Measurements from ENCODE around the gene LENG9.

LENG9 gene

GRCh38 chr19:54461210-54461609 lies 2.4 kb downstream of the LENG9 start:
- Histone ChIP-seq H3K36me3 (replicated peaks) (peaks cover 57% of the 10 kb centered on the region), H3K4me3 (ENCODE audit: low read depth, low read length) (no peak overlapping the region), H3K27me3 (replicated peaks) (no peaks in the 10 kb centered on the region), H3K27ac (no peak overlapping the region)
- in situ Hi-C loops (cut with HindIII; ENCODE audit: low pct_ligation_motif_present, low sequenced_read_pairs), result no loop called here
- DNase-seq, result no peak
- no peak for TF ChIP-seq CTCF (IDR thresholded peaks at IDR 0.05; ENCODE audit: low read depth, low read length, missing control alignments)

- Histone ChIP-seq H3K27ac (no peak overlapping the region), H3K4me3 (ENCODE audit: low read depth, low read length) (no peak overlapping the region), H3K27me3 (replicated peaks) (no peaks in the 10 kb centered on the region), H3K36me3 (replicated peaks) (peaks cover 65% of the 10 kb centered on the region)
- no peak for DNase-seq
- TF ChIP-seq CTCF (IDR thresholded peaks at IDR 0.05; ENCODE audit: low read depth, low read length, missing control alignments), result no peak
- in situ Hi-C loops (cut with HindIII; ENCODE audit: low pct_ligation_motif_present, low sequenced_read_pairs), result no loop called here
Measured at GRCh38 chr19:54460230-54461005, 3.2 kb downstream of the LENG9 start.

DNA sequence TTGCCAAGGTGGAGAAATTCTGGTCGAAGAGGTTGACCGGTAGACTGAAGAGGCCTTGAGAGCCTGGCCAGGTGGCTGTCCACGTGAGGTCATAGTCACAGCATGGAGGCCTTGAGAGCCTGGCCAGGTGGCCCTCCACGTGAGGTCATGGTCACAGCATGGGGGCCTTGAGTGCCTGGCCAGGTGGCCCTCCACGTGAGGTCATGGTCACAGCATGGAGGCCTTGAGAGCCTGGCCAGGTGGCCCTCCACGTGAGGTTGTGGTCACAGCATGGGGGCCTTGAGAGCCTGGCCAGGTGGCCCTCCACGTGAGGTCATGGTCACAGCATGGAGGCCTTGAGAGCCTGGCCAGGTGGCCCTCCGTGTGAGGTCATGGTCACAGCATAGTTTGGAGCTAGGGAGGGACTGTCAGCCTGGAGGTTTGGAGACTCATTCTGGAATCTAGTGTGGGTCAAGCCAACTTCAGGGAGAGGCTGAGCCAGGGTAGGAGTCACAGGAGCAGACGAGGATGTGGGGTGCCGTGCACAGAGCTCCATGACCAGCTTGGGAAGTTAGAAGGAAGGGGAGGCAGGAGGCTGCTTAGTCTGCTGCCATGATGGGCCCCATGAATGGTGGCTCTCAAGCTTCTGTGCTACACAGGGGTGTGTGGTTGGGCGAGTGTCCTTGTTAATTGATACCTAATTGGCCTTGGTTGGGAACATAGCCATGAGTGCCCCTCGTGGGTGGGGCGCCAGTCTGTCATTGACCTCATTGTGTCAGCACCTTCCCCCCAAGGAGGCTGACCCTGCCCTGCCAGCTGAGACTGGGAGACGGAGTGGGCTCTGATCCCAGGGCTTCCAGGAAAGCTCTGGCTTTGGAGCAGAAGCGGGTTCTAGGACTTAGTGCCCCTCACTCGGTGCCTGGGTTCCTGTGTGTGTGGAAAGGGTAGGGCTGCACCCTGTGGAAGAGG lies 4.0 kb downstream of the LENG9 start:
- H3K4me3 ChIP-seq (ENCODE audit: low read depth, low read length), result no peak overlapping the region
- TF ChIP-seq CTCF (IDR thresholded peaks at IDR 0.05; ENCODE audit: low read depth, low read length, missing control alignments), result no peak
- no peak for DNase-seq
- H3K27me3 ChIP-seq (replicated peaks), result no peaks in the 10 kb centered on the region
- in situ Hi-C loops (cut with HindIII; ENCODE audit: low pct_ligation_motif_present, low sequenced_read_pairs), result no loop called here
- H3K36me3 ChIP-seq (replicated peaks), result peaks cover 73% of the 10 kb centered on the region
- no peak overlapping the region for H3K27ac ChIP-seq

DNA sequence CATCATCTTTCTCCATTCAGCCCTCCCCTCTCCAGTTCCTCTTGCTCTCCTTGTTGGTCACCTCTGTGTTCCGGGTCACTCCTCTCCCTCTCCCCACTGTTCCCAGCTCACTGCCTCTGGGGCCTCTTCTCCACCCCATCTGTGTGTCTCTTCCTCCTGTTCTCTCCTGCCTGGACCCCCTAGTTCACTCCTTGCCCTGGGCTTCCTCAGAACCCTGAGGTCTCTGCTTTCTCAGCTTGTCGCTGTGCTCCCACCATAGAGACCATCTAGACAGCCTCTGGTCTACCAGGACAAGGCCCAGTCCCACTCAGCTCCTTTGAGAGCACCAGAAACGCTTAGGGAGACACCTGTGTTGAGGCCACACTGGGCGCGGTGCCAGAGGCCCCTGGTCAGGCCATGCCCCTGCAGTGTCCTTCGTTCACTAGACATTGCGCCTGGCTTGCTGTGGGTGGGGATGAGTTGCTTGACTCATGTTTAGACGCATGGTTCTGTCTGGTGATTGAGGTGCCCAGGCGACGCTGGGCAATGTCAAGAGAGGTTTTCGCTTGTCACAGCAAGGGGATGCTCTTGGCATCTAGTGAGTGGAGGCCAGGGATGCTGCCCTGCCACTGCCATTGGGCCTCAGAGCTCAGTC lies 4.8 kb downstream of the LENG9 start:
- no peak for TF ChIP-seq CTCF (IDR thresholded peaks at IDR 0.05; ENCODE audit: low read depth, low read length, missing control alignments)
- peaks cover 81% of the 10 kb centered on the region for H3K36me3 ChIP-seq (replicated peaks)
- no peak overlapping the region for H3K27ac ChIP-seq
- H3K4me3 ChIP-seq (ENCODE audit: low read depth, low read length), result no peak overlapping the region
- H3K27me3 ChIP-seq (replicated peaks), result no peaks in the 10 kb centered on the region
- no peak for DNase-seq
- in situ Hi-C loops (cut with HindIII; ENCODE audit: low pct_ligation_motif_present, low sequenced_read_pairs), result no loop called here

DNA sequence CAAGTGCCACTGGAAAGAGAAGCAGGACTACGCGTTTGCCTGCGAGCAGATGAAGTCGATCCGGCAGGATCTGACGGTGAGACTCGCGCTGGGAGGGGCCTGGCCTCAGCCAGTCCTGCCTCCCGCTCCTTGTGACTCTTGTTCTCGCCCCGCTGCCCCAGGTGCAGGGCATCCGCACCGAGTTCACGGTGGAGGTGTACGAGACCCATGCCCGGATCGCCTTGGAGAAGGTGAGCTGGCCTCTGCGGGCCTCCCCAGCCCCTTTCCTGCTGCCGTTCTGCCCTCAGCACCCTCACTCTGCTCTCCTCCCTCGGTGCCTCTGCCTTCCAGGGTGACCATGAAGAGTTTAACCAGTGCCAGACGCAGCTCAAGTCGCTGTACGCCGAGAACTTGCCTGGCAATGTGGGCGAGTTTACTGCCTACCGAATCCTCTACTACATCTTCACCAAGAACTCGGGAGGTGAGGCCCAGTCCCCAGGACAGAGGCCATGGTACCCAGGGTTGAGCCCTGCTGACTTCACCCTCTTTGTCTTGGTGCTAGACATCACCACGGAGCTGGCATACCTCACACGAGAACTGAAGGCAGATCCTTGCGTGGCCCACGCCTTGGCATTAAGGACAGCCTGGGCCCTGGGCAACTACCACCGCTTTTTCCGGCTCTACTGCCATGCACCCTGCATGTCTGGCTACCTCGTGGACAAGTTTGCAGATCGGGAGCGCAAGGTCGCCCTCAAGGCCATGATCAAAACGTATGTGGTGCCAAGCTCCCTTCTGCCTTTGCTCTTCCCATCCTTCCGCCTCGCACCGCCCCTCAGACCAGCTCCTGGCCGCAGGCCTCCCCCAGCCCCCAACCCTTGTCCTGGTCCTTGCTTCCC lies 5.6 kb downstream of the LENG9 start:
- peaks cover 89% of the 10 kb centered on the region for H3K36me3 ChIP-seq (replicated peaks)

More for the DNA sequence above, 5.6 kb downstream of the LENG9 start:
- Histone ChIP-seq H3K4me3 (ENCODE audit: low read depth, low read length) (no peak overlapping the region), H3K27me3 (replicated peaks) (no peaks in the 10 kb centered on the region), H3K27ac (no peak overlapping the region)
- TF ChIP-seq CTCF (IDR thresholded peaks at IDR 0.05; ENCODE audit: low read depth, low read length, missing control alignments), result no peak
- DNase-seq, result no peak
- in situ Hi-C loops (cut with HindIII; ENCODE audit: low pct_ligation_motif_present, low sequenced_read_pairs), result no loop called here

All from brain microvascular endothelial cell (primary cell).